ENCODE data around the gene CAMK2G. TPM values are rescaled to one million over a fixed set of nuclear protein-coding genes. Genes with fewer than 3 reads are reported as not detected.
A peak's percentile ranks its signal among the peaks of the same experiment; 100 is the strongest.

The CAMK2G gene
- total RNA-seq, 4 donors from 2014 or later, result 48.6 to 67.5 (median 51.7) TPM

DNA sequence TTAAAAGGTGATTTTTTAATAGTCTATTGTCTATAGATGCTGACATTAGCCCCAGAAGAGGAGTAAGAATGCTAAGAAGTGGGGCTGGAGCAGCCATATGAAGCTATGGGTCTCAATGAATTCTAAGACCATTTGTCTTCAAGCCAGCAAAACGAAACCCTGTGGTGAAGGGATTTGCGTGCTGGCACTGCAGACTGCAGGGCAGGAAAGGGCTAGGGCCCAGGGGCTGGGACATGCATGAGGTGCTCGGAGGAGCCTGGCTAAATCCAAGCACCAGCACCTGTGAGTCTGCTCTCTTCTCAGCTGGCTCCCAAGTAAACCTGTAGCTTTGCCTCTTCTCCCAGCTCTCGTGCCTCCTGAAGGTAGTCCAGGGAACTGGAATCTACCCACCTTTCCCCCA lies 61.7 kb downstream of the CAMK2G start:
- intact Hi-C loops (cut with DNase I; ENCODE audit: low total_unique reads), result loop anchor here (5.0 kb wide), 1 partner anchor 60 kb away; the partner anchor contains the start of gene CAMK2G
- TF ChIP-seq, protein P1, sequence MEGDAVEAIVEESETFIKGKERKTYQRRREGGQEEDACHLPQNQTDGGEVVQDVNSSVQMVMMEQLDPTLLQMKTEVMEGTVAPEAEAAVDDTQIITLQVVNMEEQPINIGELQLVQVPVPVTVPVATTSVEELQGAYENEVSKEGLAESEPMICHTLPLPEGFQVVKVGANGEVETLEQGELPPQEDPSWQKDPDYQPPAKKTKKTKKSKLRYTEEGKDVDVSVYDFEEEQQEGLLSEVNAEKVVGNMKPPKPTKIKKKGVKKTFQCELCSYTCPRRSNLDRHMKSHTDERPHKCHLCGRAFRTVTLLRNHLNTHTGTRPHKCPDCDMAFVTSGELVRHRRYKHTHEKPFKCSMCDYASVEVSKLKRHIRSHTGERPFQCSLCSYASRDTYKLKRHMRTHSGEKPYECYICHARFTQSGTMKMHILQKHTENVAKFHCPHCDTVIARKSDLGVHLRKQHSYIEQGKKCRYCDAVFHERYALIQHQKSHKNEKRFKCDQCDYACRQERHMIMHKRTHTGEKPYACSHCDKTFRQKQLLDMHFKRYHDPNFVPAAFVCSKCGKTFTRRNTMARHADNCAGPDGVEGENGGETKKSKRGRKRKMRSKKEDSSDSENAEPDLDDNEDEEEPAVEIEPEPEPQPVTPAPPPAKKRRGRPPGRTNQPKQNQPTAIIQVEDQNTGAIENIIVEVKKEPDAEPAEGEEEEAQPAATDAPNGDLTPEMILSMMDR (IDR thresholded peaks at IDR 0.05 in 4 of 5, conservative IDR thresholded peaks at IDR 0.05 in 1 of 5), result no peak
- TF ChIP-seq POLR2A (IDR thresholded peaks at IDR 0.05), result no peak

DNA sequence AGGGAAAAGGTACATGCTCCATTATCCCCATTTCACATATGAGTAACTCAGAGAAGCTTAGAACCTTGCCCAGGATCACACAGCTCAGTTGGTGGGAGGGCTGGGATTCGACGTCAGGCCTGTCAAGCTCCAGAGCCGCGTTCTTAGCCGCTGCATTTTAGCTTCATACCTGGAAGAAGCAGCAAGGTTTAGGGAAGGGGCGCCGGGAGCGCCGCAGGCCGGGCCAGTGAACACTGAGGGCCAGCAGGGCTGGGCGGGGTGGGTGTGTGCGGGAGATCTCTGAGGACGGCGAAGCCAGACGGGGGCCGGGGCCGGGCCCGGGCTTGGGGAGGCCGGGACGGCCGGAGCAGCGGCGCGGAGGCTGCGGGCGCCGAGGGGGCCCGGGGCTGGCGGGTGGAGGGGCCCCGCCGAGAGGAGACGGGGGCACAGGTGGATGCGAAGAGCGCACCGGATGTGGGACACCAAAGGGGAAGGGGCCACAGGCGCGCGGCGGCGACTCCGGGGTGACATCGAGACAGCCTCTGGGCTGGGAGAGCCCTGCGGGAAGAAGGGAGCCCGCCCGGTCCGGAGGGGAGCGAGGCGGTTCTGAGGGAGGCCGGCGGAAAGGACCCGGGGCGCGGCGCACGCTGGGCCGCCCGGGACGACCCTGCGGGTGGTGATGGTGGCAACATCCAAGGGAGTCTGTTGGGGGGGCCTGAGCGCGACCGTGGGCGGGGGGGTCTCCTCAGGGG lies 63.5 kb downstream of the CAMK2G start:
- DNase-seq, result no peak
- intact Hi-C loops (cut with DNase I; ENCODE audit: low total_unique reads), result loop anchor here (1.0 to 5.0 kb wide), 3 partner anchors 26 to 61 kb away; partner anchors contain the start of genes CAMK2G and ZSWIM8
- Histone ChIP-seq H3K27me3 (no peaks in the 10 kb centered on the region), H3K27ac (peak overlapping the region; percentile 76 to 96 (median 90)), H3K4me3 (peak overlapping the region; percentile 77 to 93 (median 88)), H3K4me1 (peaks cover 12 to 23% of the 10 kb centered on the region in 2 donors), H3K9me3 (no peaks in the 10 kb centered on the region), H3K36me3 (peaks cover 0 to 46% of the 10 kb centered on the region in 2 donors)
- peak; percentile 43 to 50 for ATAC-seq
- TF ChIP-seq, protein P1 (IDR thresholded peaks at IDR 0.05 in 4 of 5, conservative IDR thresholded peaks at IDR 0.05 in 1 of 5), result no peak
- no peak for TF ChIP-seq POLR2A (IDR thresholded peaks at IDR 0.05)
- in situ Hi-C loops (cut with MboI; ENCODE audit: low sequenced_read_pairs in 4 of 4), result no loop called here

More for the DNA sequence above, 61.7 kb downstream of the CAMK2G start:
- H3K9me3 ChIP-seq, result no peaks in the 10 kb centered on the region
- no peak for DNase-seq
- H3K4me1 ChIP-seq, result peaks cover 12 to 32% of the 10 kb centered on the region in 2 donors
- in situ Hi-C loops (cut with MboI; ENCODE audit: low sequenced_read_pairs in 4 of 4), result no loop called here
- no peak overlapping the region for H3K4me3 ChIP-seq
- peak overlapping the region; percentile 76 to 96 (median 82) for H3K27ac ChIP-seq
- peaks cover 0 to 37% of the 10 kb centered on the region in 2 donors for H3K36me3 ChIP-seq
- ATAC-seq, result no peak
- no peaks in the 10 kb centered on the region for H3K27me3 ChIP-seq

DNA sequence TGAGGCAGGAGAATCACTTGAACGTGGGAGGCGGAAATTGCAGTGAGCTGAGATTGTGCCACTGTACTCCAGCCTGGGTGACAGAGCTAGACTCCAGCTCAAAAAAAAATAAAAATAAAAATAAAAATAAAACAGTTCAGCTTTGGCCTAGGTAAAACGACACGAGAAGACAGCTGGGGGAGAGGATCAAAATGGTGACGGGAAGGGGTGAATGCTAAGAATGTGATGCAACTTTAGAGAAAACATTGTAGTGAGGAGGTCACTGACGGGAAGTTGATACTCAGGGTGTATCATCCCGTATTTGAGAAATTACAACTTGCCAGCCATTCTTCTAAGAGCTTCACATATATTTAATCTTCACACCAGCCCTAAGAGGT lies 64.0 kb downstream of the CAMK2G start:
- DNase-seq (no peak), ATAC-seq (no peak)
- TF ChIP-seq POLR2A (IDR thresholded peaks at IDR 0.05), result peak in 1 of 2 donors; percentile 7
- TF ChIP-seq, protein P1 (IDR thresholded peaks at IDR 0.05 in 4 of 5, conservative IDR thresholded peaks at IDR 0.05 in 1 of 5), result no peak
- in situ Hi-C loops (cut with MboI; ENCODE audit: low sequenced_read_pairs in 4 of 4) (no loop called here), intact Hi-C loops (cut with DNase I; ENCODE audit: low total_unique reads) (loop anchor here (2.0 to 5.0 kb wide), 2 partner anchors 38 to 62 kb away; partner anchors contain the start of gene CAMK2G)
- H3K27ac ChIP-seq, result peak overlapping the region; percentile 76 to 96 (median 90)
- no peaks in the 10 kb centered on the region for H3K9me3 ChIP-seq
- H3K27me3 ChIP-seq, result no peaks in the 10 kb centered on the region
- peaks cover 0 to 52% of the 10 kb centered on the region in 2 donors for H3K36me3 ChIP-seq
- H3K4me3 ChIP-seq, result peak overlapping the region; percentile 77 to 93 (median 88)
- H3K4me1 ChIP-seq, result peaks cover 12 to 23% of the 10 kb centered on the region in 2 donors

DNA sequence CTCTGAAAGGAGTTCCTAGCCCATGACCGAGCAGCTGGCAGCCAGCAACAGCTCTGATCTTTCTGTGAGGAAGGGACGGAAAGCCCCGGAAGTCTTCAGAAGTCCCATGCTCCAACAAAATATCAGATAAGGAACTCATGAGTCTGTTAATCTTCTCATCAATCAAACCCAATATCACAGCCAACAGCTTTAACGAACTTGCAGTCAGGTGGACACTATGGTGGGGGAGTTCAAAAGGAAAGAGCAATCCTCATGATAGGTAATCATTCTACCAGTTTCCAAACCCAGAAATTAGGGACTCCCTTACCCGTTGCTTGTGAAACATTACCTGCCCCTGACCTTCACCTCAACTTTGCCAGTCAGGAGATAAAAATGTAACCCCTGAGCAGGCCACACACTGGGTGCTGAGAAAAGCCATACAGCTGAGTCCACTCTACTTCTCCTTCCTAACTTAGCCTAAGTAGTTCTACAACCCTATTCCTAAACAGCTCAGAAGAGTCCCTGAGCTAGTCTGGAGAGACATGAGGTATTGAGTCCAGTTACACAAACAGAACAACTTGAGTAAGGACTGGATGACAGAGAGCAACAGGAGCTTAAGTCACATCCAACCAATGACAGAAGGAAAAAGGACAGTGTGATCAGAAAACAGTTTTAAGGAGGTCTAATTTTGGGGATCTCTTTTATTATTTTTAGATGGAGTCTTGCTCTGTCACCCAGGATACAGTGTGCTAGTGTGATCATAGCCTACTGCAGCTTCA lies 65.1 kb downstream of the CAMK2G start:
- DNase-seq (no peak), ATAC-seq (no peak)
- TF ChIP-seq, protein P1 (IDR thresholded peaks at IDR 0.05 in 4 of 5, conservative IDR thresholded peaks at IDR 0.05 in 1 of 5), result no peak
- no peak for TF ChIP-seq POLR2A (IDR thresholded peaks at IDR 0.05)
- intact Hi-C loops (cut with DNase I; ENCODE audit: low total_unique reads), result no loop called here
- no peak overlapping the region for H3K27ac ChIP-seq
- no peaks in the 10 kb centered on the region for H3K27me3 ChIP-seq
- no peak overlapping the region for H3K4me3 ChIP-seq
- H3K4me1 ChIP-seq, result peaks cover 12 to 23% of the 10 kb centered on the region in 2 donors
- peaks cover 0 to 59% of the 10 kb centered on the region in 2 donors for H3K36me3 ChIP-seq
- in situ Hi-C loops (cut with MboI; ENCODE audit: low sequenced_read_pairs in 4 of 4), result no loop called here
- no peaks in the 10 kb centered on the region for H3K9me3 ChIP-seq
